ENCODE data around the gene CCDC183.
A peak's percentile ranks its signal among the peaks of the same experiment; 100 is the strongest.

The CCDC183 gene

DNA sequence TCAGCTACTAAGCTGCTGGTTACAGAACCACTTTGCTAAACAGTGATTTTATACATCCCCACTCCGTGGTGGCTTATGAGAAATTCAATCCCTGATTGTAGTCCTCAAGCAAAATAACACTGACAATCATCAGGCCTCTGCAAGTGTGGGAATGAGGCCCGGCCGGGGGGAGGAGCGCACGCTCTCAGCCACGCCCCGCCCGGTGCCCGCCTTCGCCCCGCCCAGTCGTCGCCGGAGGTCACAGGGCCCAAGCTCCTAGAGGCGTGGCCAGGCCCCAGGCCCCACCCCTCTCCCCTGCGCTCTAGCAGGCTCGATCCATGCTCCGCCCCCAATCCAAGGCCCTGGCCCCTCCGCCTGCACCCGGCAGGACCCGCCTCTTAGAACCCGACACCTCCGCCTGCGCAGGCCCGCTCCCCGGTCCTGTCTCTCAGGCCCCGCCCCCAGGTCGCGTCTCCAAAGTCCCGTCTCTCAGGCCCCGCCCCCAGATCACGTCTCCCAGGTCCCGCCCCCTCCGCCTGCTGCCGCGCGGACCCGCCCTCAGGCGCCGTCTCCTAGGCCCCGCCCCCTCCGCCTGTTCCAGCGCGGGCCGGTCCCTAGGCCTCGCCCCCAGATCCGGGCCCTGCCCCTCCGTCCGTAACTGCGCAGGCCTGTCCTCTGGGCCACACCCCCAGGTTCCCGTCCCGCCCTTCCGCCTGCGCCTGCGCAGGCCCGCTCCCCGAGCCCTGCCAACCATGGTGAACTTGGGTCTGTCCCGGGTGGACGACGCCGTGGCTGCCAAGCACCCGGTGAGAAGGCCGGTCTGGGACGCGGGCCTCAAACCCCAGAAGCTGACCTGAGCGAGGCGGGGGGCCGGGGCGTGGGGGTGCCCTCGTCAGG lies 5.3 kb upstream of the CCDC183 start, which contains the start of gene TMEM141:
Gene TMEM141, plus strand, starts transcription at position 705 of the 876 bp plus-strand sequence. Its CDS starts 27 bp downstream, at position 732.
- TF ChIP-seq, protein P1, sequence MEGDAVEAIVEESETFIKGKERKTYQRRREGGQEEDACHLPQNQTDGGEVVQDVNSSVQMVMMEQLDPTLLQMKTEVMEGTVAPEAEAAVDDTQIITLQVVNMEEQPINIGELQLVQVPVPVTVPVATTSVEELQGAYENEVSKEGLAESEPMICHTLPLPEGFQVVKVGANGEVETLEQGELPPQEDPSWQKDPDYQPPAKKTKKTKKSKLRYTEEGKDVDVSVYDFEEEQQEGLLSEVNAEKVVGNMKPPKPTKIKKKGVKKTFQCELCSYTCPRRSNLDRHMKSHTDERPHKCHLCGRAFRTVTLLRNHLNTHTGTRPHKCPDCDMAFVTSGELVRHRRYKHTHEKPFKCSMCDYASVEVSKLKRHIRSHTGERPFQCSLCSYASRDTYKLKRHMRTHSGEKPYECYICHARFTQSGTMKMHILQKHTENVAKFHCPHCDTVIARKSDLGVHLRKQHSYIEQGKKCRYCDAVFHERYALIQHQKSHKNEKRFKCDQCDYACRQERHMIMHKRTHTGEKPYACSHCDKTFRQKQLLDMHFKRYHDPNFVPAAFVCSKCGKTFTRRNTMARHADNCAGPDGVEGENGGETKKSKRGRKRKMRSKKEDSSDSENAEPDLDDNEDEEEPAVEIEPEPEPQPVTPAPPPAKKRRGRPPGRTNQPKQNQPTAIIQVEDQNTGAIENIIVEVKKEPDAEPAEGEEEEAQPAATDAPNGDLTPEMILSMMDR (IDR thresholded peaks at IDR 0.05; ENCODE audit: control insufficient read depth, extremely low read depth, insufficient read depth): no peak
- peak; percentile 95 for DNase-seq (ENCODE audit: low read depth)
- H3K4me3 ChIP-seq (ENCODE audit: low read depth, low read length): peak within 1 kb of the TSS; percentile 78

DNA sequence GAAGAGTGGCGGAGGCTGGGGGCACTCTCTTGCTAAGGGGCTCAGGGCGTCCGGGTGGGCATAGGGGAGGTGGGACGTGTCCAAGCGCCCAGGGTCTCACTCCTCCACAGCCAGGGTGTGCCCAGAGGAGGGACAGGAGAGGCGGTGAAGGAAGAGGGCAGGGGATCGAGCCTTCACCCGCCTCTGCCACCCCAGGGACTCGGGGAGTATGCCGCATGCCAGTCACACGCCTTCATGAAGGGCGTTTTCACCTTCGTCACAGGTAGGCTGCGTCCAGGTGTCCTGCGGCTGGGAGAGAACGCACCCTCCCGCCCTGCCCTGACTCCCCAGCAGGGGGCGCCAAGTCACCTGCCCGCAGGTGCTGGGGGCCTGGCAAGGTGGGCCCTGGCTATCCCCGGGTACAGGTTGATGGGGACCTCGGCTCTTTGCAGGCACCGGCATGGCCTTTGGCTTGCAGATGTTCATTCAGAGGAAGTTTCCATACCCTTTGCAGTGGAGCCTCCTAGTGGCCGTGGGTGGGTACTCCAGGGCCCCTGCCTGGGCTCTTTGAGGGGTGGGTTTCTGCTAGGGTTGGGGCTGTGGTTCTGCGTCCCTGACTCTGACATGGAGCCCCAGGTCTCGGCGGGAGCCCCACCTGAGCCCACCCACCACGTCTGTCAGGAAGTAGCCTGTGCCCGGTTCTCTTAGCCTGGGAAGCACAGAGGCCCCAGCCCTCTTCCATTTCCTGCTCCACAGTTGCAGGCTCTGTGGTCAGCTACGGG lies 4.4 kb upstream of the CCDC183 start:
- DNase-seq (ENCODE audit: low read depth): peak; percentile 64
- TF ChIP-seq, protein P1 (IDR thresholded peaks at IDR 0.05; ENCODE audit: control insufficient read depth, extremely low read depth, insufficient read depth): peak; percentile 81
- H3K4me3 ChIP-seq (ENCODE audit: low read depth, low read length): peak overlapping the region; percentile 78

DNA sequence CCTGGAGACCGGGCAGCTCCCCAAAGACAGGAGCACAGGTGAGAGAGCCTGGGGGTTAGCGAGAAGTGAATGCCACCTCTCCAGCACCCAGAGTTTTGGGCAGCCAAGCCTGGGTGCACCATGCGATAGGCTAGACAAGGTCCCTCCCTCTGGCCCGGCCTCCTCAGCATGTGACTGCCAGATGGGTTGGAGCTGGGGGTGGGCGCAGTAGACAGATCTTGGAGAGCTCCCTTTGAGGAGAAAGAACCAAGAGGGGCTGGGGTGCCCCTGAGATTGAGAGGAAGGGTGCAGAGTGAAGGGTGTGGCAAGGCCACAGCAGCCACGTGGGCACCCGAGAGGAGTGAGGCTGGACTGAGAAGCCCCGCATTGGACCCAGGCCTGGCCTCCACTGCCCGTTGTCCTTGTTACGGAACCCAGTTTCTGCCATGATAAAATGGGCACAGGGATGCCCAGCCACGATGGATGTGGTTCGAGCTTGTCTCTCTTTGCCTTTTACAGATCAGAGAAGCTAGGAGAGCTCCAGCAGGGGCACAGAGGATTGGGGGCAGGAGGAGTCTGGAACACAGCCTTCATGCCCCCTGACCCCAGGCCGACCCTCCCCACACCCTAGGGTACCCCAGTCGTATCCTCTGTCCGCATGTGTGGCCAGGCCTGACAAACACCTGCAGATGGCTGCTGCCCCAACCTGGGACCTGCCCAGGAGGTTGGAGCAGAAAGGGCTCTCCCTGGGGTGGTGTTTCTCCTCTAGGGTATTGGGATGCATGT lies 3.6 kb upstream of the CCDC183 start:
- DNase-seq (ENCODE audit: low read depth): no peak
- H3K4me3 ChIP-seq (ENCODE audit: low read depth, low read length): peak overlapping the region; percentile 78
- TF ChIP-seq, protein P1 (IDR thresholded peaks at IDR 0.05; ENCODE audit: control insufficient read depth, extremely low read depth, insufficient read depth): no peak

DNA sequence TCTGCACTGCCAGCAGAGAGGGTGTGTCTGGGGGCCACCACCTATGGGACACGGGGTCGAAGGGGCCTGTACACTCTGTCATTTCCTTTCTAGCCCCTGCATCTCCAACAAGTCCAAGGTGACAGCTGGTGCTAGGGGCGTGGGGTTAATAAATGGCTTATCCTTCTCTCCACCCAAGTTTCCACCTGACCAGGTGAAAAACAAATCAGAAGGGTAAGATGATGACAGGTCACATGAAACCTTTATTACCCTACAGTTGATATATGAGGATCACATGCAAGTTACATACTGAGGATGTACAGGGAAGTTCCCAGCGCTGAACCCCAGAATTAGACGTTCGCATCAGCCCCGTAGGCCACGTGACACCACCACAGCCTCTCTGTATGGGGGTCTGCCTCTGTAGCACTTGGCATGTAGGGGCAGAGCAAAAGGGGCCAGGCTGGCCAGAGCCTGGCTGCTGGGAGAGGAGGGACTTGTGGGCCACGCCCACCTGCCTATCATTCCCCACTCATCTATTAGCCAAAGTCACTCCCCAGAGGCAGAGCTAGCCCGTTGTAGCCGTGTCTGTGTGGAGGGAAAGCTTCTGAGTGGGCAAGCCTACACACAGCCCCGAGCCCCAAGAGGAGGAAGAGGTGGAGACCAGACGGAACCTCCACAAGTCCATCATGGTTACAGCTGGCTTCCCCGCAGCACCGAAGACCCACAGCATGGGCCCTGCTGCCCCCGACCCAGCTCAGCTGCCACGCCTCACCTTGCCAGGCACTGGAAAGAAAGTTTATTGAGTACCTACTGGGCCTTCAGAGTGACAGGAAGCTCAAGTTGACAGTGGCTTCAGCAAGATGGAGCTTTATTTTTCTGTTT lies 2.8 kb upstream of the CCDC183 start:
- no peak overlapping the region for H3K4me3 ChIP-seq (ENCODE audit: low read depth, low read length)
- no peak for DNase-seq (ENCODE audit: low read depth)
- TF ChIP-seq, protein P1 (IDR thresholded peaks at IDR 0.05; ENCODE audit: control insufficient read depth, extremely low read depth, insufficient read depth): no peak

DNA sequence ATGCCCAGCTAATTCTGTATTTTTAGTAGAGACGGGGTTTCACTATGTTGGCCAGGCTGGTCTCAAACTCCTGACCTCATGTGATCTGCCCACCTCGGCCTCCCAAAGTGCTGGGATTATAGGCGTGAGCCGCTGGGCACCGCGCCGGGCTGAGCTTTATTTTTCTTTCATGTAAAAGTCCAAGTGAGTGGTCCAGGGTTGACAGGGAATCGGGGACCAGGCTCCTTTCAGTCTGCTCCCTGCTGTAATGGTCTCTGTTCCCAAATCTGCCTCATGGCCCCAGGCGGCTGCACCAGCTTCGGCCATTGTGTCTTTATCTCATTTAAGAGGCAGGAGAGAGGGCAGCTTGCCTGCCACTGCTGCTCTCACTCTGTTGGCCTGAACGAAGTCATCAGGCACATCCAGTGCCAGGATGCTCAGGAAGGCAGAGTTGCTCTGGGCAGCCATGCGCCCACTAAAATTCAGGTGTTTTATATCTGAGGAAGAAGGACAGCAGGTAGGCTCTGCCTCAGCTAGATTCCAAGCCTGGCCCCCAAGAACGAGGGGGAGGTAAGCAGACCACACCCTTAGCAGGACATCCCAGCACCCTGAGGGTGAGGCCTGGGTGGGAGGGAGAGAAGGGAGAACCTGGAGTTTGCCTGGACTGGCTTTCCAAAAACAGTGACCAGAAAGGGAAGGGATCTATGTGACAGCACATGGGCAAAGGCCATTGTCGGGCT lies 1.7 kb upstream of the CCDC183 start:
- TF ChIP-seq, protein P1 (IDR thresholded peaks at IDR 0.05; ENCODE audit: control insufficient read depth, extremely low read depth, insufficient read depth): no peak
- DNase-seq (ENCODE audit: low read depth): no peak
- no peak overlapping the region for H3K4me3 ChIP-seq (ENCODE audit: low read depth, low read length)
